OCI-LY7 (cell line): ENCODE data around the gene ZNF627.

Source experiments
- EZH2phosphoT487 ChIP-seq: fragments of 200-600 bp; sonication (generic); IDR thresholded peaks from 2 replicates; pipeline ENCODE4 v1.6.1; 2018; ENCODE audit warnings: low read depth, borderline replicate concordance, mild to moderate bottlenecking, mixed run types, antibody characterized with exemption, low read length, moderate library complexity, mixed read lengths
- TF ChIP-seq, protein P1 (sequence below): fragments of 200-600 bp; sonication (generic); conservative IDR thresholded peaks from 2 replicates; pipeline ENCODE4 v1.5.1; 2014; ENCODE audit warnings: mild to moderate bottlenecking, antibody characterized with exemption, low read length, moderate library complexity, mixed read lengths

DNA sequence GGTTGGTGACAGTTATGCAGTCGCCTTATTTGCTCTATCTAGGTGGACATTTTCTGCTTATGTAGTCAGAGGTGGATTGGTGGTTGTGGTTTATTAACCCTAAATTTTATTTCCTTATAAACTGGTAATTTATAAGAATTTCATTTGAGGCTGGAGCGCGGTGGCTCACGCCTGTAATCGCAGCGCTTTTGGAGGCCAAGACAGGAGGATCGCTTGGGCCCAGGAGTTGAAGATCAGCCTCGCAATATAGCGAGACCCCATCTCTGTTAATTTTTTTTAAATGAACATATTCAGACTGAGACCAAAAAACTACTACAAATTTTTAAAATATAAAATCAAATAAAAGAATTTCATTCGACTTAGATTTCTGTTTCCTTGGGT lies 810 bp downstream of the ZNF627 start:
- TF ChIP-seq, protein P1, sequence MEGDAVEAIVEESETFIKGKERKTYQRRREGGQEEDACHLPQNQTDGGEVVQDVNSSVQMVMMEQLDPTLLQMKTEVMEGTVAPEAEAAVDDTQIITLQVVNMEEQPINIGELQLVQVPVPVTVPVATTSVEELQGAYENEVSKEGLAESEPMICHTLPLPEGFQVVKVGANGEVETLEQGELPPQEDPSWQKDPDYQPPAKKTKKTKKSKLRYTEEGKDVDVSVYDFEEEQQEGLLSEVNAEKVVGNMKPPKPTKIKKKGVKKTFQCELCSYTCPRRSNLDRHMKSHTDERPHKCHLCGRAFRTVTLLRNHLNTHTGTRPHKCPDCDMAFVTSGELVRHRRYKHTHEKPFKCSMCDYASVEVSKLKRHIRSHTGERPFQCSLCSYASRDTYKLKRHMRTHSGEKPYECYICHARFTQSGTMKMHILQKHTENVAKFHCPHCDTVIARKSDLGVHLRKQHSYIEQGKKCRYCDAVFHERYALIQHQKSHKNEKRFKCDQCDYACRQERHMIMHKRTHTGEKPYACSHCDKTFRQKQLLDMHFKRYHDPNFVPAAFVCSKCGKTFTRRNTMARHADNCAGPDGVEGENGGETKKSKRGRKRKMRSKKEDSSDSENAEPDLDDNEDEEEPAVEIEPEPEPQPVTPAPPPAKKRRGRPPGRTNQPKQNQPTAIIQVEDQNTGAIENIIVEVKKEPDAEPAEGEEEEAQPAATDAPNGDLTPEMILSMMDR: no peak
- no peak for TF ChIP-seq EZH2phosphoT487
